Inferior parietal cortex (tissue), 1 donor: ENCODE data around the gene ZNF786.
"Not testable (repeated sequence)": the region's sequence is repeated elsewhere in the genome, so short reads cannot be mapped to it uniquely, and the experiment has no call there.

Source experiments
- DNase-seq: peaks from one replicate; pipeline ENCODE4 v3.0.0-alpha.2; 2016; ENCODE audit errors: extremely low spot score

Gene ZNF786

DNA sequence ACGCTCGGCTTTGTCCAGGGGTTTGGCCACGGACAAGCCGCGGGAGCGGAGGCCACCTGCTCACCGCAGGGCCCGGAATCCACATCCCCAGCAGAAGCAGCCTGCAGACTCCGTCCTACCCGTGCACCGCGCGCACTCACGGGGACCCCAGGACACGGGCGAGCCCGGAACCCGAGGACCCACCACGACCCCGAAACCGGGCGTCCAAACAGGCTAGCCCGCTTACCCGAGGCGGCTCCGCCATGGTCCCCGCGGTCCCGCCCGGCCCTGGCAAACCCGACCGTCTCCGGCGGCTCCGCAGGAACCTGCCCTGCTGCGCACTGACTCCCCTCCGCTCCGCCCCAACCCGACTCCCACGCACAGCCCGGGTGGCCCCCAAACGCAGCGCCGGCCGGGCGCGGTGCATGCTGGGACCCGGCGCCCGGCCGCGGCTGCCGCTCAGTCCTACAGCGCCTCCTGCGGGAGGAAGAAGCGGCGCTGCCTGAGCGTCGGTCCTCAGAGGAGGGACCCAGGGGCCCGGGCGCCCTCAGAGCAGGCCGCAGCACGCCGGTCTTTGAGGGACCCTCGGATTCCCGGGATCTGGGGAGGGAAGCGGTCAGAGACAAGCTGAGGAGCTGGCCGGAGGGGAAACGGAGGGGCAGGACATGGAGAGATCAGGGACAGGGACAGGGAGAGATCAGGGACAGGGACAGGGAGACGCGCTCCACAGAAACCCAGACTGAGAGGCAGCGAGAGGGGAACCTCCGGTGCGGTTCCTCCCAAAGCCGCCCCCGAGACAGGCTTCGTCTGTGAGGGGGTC, at the start of gene ZNF786:
ZNF786 (minus strand) TSS at position 322 of the 799 bp plus-strand sequence; CDS start at position 244, 78 bp downstream.
- DNase-seq: peak; percentile 88

GRCh38 chr7:149136118-149136517, 45.6 kb upstream of the ZNF786 start:
- DNase-seq: no peak

- DNase-seq: no peak
Observed at GRCh38 chr7:149133028-149133710, 42.7 kb upstream of the ZNF786 start.

- no peak for DNase-seq
Observed at GRCh38 chr7:149130572-149131198, 40.2 kb upstream of the ZNF786 start.

GRCh38 chr7:149126662-149127266, 36.2 kb upstream of the ZNF786 start:
- peak; percentile 51 for DNase-seq

- peak; percentile 94 for DNase-seq
Observed at GRCh38 chr7:149125863-149126661, 35.5 kb upstream of the ZNF786 start, which contains the start of gene ZNF425. Gene ZNF425 (minus strand): TSS chr7:149126324. CDS start chr7:149126213, 111 bp downstream.

DNA sequence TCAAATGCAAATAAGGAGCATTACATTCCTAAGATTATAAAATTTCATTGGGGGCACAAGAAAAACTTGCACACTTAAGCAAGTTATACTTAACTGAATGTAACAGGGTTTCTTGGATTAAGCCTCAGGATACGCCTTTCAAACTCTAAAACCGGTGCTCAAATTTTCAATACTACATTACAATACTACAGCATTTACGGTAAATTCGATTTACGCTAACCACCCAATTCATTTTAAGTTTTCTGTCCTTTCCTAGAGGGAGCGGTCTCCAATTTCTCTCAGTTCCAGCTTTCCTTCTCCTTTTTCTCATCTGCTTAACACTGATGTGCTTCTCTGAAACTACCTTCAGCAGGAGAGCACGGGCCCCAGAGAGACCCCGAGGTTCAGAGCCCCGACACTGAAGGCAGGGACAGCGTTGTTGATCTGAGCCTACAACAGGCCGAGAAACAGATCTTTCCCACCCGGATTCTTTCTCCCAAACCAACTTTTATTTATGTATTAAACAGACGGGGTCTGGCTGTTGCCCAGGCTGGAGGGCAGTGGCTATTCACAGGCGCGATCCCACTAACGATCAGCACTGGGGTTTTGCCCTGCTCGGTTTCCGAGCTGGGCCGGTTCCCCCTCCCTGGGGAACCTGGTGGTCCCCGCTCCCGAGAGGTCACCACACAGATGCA, 34.8 kb upstream of the ZNF786 start:
- DNase-seq: no peak

- no peak for DNase-seq
Observed at GRCh38 chr7:149109969-149110368, 19.5 kb upstream of the ZNF786 start.

GRCh38 chr7:149104749-149105148, 14.2 kb upstream of the ZNF786 start:
- DNase-seq: no peak

DNA sequence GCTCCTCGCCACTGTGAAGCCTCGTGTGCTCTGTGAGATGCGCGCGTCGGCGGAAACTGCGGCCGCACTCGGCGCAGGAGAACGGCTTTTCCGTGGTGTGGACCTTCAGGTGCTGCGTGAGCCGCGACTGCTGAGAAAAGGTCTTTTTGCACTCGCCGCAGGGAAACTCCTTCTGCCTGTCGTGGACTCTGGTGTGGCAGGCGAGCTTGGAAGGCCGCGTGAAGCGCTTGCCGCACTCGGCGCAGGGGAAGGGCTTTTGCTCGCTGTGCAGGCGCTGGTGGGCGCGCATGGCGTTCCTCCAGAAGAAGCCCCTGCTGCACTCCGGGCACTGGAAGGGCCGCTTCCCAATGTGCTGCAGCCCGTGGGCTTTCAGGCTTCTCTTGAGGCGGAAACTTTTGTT, 13.7 kb upstream of the ZNF786 start:
- no peak for DNase-seq

- no peak for DNase-seq
Observed at GRCh38 chr7:149103424-149103823, 12.9 kb upstream of the ZNF786 start.

GRCh38 chr7:149102666-149103065, 12.1 kb upstream of the ZNF786 start:
- DNase-seq: no peak

DNA sequence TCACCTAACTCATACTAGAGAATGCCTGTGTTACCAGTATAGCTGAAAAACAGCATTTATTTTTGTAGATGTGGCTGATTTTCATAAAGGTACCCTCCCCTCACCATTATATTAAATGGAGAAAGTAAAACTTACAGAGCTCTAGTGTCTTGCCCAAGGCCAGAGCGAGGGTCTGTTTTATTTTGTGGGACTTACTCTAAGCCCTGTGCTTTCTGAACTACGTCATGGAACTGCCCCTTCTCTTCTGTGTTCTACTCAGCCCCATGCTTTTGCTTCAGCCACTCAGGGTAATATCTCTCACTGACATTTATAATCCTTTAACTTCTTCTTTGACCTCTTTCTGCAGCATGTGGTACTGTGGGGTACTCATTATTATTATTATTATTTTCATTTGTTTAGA, 10.3 kb upstream of the ZNF786 start:
- DNase-seq: no peak

DNA sequence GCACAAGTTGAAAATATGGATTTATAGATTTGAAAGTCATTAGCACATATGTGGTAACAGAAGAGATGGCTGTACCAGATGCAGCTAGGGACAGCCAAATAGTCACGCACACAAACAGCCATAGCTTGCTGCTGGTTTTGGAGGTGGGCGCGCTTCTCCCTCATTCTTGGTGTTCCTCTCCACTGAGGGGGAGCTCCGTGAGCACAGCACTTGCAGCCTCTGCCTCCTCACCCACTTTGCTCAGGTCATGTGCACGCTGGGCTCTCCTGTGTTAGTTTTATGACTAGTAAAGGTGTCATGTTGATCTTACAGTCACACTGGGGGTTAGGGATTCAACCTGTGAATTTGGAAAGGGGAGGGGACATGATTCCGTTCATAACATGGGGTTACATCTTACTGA, 8.5 kb upstream of the ZNF786 start:
- DNase-seq: no peak

DNA sequence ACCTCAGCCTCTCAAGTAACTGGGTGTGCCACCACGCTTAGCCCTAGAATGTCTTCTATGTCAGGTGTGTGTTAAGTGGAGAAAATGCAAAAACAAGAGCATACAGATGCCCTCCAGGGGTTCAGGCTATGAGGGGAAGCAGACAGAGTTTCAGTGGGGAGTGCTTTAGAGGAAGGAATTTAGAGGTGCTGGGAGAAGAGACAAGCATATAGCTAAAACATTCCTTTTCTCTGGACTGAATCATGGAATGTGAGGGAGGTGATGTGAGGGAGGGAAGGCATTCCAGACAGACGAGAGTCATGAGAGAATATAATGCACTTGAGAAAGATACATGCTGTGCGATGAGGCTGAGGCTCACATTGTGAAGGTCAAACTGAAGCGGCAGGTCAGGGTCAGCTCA, 6.6 kb upstream of the ZNF786 start:
- no peak for DNase-seq

DNA sequence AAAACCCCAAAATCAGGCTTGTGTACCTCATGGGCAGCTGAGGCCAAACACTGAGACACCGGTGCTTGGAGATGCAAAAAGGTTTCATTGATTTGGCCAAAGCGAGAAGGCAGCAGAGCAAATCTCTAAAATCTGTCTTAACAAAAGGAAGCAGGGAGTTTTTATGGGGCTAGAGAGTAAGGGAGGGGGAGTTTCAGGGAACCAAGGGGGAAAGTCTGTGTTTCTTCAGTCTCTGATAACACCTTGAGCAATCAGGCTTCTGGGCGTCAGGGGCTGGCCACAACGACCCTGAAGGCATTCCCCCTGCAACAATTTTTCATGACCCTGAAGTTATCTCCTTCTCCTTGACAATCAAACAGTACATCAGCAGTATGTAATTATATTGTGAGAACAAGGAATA, 2.7 kb upstream of the ZNF786 start:
- no peak for DNase-seq

GRCh38 chr7:149092244-149092643, 1.7 kb upstream of the ZNF786 start:
- DNase-seq: not testable (repeated sequence)

- DNase-seq: no peak
Observed at GRCh38 chr7:149087376-149087775, 3.1 kb downstream of the ZNF786 start.

- DNase-seq: no peak
Observed at GRCh38 chr7:149085866-149086265, 4.7 kb downstream of the ZNF786 start.

GRCh38 chr7:149084407-149084806, 6.1 kb downstream of the ZNF786 start:
- no peak for DNase-seq

DNA sequence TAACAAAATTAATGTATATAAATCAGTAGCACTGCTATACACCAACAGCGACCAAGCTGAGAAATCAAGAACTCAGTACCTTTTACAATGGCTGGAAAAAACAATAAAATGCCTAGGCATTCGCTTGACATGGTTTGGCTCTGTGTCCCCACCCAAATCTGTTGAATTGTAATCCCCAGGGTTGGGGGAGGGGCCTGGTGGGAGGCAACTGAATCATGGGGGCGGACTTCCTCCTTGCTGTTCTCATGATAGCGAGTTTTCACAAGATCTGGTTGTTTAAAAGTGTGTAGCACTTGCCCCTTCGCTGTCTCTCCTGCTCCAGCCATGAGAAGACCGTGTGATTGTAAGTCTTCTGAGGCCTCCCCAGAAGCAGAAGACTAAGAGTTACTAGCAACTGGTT, 8.6 kb downstream of the ZNF786 start:
- no peak for DNase-seq
